Measurements from ENCODE around the gene CYTH4.
A peak's percentile ranks its signal among the peaks of the same experiment; 100 is the strongest.

CYTH4 gene

GRCh38 chr22:37291559-37292298, 9.4 kb downstream of the CYTH4 start:
- no peak for DNase-seq

GRCh38 chr22:37292641-37293040, 10.3 kb downstream of the CYTH4 start:
- no peak for DNase-seq

GRCh38 chr22:37293172-37293571, 10.9 kb downstream of the CYTH4 start:
- no peak for DNase-seq

GRCh38 chr22:37294747-37295146, 12.4 kb downstream of the CYTH4 start:
- no peak for DNase-seq

GRCh38 chr22:37295213-37295886, 13.0 kb downstream of the CYTH4 start:
- DNase-seq, result no peak

- no peak for DNase-seq
These were observed 13.6 kb downstream of the CYTH4 start for GRCh38 chr22:37295946-37296345.

- no peak for DNase-seq
These were observed 16.6 kb downstream of the CYTH4 start for GRCh38 chr22:37298748-37299495.

- DNase-seq, result no peak
These were observed 17.7 kb downstream of the CYTH4 start for GRCh38 chr22:37299969-37300509.

GRCh38 chr22:37300551-37301017, 18.3 kb downstream of the CYTH4 start:
- DNase-seq, result peak; percentile 67 to 69

GRCh38 chr22:37301144-37301830, 19.0 kb downstream of the CYTH4 start:
- no peak for DNase-seq

- DNase-seq, result no peak
These were observed 20.6 kb downstream of the CYTH4 start for GRCh38 chr22:37302674-37303555.

GRCh38 chr22:37303821-37304274, 21.5 kb downstream of the CYTH4 start:
- DNase-seq, result peak; percentile 85 to 86

- DNase-seq, result no peak
These were observed 22.5 kb downstream of the CYTH4 start for GRCh38 chr22:37304595-37305343.

GRCh38 chr22:37305887-37306286, 23.6 kb downstream of the CYTH4 start:
- no peak for DNase-seq

GRCh38 chr22:37306494-37306829, 24.2 kb downstream of the CYTH4 start:
- DNase-seq, result no peak

GRCh38 chr22:37308385-37309200, 26.3 kb downstream of the CYTH4 start:
- DNase-seq, result no peak

- DNase-seq, result peak; percentile 54 to 60
These were observed 27.1 kb downstream of the CYTH4 start for GRCh38 chr22:37309211-37310074.

- no peak for DNase-seq
These were observed 27.8 kb downstream of the CYTH4 start for GRCh38 chr22:37310075-37310606.

All from activated T-cell treated with anti-CD3 and anti-CD28 coated beads, Interleukin-2, amount 50 U/mL, for 48 hours (primary cell).